NCI-H2107 treated with DMSO at 0.1 percent for 48 hours (cell line): Measurements from ENCODE around the gene GRM6.

Experiments
- DNase-seq: peaks from one replicate; lab custom pipeline; 2025; ENCODE audit not compliant: unreplicated experiment; lab: John Stamatoyannopoulos, UW

The GRM6 gene

GRCh38 chr5:178994580-178995340, at the start of gene GRM6:
TSS of gene GRM6 (minus strand) at chr5:178995320. CDS start at chr5:178994944, 376 bp downstream.
- DNase-seq, result no peak

DNA sequence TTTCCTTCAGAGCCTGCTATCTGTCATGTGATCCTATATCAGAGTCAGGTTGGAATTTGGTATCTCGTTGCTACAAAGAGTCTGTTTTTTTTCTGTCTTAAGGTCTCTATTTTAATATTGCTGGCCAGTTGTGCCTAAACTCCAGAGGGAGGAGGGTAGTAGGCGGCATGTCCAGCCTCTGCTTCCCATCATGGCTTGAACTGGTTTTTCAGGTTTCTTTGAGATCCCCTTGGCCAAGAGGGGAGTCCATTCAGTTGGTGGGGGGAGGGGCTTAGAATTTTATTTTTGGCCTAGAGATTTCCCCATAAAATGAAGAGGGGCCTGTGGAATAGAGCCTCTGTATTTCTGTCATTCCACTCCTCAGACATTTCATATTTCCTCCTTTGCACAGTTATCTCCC, 49.6 kb upstream of the GRM6 start:
- DNase-seq, result no peak

DNA sequence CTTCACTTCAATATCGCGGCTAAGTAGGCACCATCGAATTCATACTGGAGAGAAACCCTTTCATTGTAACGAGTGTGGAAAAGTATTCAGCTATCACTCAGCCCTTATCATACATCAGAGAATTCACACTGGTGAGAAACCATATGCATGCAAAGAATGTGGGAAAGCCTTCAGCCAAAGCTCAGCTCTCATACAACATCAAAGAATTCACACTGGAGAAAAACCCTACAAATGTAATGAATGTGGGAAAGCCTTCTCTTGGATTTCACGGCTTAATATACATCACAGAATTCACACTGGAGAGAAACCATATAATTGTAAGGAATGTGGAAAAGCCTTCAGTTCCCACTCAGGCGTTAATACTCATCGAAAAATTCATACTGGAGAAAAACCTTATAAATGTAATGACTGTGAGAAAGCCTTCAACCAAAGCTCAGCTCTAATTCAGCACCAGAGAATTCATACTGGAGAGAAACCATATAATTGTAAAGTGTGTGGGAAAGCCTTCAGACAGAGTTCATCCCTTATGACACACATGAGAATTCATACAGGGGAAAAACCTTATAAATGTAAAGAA, 38.0 kb upstream of the GRM6 start:
- DNase-seq, result no peak

DNA sequence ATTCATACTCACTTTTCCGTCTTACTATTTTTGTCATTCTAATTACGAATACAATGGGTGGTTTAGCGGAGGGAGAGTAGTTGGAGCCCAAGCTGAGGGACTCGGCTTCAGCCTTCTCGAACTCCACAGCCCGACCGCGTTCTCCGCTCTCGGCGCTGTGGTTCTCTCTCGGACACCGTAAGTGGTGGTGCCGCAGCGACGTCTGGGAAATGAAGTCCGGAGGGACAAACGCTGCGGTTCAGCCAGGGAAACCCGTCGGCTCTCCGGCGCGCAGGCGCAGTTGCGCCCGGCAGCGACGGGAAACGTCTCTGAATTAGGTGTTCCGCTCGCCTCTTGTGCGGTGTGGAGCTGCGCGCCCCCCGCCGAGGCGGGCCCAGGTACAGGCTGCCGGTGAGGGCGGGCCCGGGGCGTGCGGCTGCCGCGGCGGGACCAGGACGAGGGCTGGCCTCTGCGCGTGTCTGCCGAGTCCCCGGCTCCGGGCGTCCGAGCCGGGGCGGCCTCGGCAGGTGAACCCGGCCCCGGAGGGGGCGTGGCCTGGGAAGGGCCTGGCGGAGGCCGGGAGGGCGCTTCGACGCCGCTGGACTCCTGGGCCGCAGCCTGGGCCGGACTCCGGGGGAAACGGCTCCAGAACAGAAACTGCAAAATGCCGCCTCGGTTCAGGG, 28.5 kb upstream of the GRM6 start, which contains the start of gene ZNF879:
Gene ZNF879, plus strand, starts transcription at position 277 of the 662 bp plus-strand sequence. CDS start 1,201 bp downstream, outside the sequence.
- no peak for DNase-seq

- no peak for DNase-seq
These were observed 13.5 kb upstream of the GRM6 start for GRCh38 chr5:179008667-179009066.

GRCh38 chr5:179006564-179006963, 11.4 kb upstream of the GRM6 start:
- DNase-seq, result no peak

GRCh38 chr5:178998441-178998840, 3.3 kb upstream of the GRM6 start:
- no peak for DNase-seq

- DNase-seq, result no peak
These were observed 2.1 kb upstream of the GRM6 start for GRCh38 chr5:178997191-178997590.

DNA sequence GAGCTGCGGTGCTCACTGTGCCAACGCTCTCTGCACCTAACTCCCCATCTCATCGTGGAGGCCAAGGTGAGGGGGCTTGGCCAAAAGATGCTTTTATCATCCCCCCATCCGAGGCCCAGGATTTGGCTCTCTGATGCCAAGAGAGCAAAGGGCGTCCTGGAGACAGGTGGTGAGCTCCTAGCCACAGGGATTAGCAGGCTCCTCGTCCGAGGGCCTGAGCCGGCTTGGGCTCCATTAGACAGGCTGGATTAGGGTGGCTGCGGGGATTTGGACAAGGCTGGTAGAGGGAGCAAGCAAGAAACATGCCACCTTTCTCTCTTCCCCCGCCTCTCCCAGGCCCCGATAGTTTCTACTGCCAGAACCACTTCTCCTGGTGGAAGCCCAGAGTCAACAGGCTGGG, 1.0 kb upstream of the GRM6 start:
- no peak for DNase-seq

DNA sequence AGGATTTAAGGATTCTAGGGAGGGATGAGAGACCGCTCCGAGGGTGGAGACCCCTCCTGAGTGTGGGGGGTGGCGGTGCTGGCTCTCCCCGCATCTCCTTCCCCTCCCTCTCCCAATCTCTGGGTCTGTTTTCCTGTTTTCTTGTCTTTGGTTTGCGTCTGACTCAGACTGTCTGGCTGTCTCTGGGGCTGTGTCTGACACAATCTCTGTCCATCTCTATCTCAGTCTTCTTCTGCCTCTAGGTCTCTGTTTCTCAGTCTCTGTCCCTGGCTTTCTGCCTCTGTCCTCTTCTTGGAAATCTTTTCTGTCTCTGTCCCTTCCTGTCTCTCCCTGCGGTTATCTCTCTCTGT, 196 bp upstream of the GRM6 start:
- DNase-seq, result no peak

GRCh38 chr5:178993955-178994579, 1.1 kb downstream of the GRM6 start:
- DNase-seq, result no peak

- DNase-seq, result no peak
These were observed 1.8 kb downstream of the GRM6 start for GRCh38 chr5:178993236-178993765.

- no peak for DNase-seq
These were observed 2.7 kb downstream of the GRM6 start for GRCh38 chr5:178992291-178992895.

- DNase-seq, result no peak
These were observed 3.7 kb downstream of the GRM6 start for GRCh38 chr5:178991190-178992145.

DNA sequence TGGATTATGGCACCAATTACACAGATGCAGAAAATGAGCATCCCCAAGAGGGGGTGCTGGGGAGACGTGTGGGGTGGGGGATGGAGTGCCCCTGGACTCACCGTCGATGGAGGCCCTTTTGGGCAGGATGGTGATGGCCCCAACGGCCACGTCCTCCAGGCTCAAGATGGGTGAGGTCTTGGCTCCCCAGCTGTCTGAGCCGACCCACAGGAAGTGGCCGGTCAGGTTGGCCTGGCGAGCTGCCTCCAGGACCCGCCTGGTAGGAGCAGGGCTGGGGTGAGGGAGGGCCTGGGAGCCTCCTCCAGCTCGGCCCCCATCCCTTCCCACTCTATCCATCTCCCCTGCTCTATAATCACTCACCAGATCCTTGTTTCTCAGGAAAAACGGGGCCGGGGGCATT, 4.6 kb downstream of the GRM6 start:
- no peak for DNase-seq

DNA sequence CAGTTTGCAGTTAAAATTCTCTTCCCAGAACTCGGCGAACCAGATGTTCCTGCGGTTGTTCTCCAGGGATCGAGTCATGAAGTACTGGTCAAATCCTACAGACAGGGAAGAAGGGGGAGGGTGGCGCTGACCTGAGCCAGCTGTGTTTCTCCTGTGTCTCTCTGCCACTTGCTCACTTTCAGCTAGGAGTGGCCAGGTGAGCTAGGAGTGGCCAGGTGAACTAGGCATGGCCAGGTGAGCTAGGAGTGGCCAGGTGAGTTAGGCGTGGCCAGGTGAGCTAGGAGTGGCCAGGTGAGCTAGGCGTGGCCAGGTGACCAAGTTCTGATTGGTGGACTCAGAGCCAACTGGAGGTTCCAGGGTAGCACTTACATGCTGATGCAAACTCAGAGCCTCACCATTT, 5.8 kb downstream of the GRM6 start:
- no peak for DNase-seq

GRCh38 chr5:178988436-178989220, 6.5 kb downstream of the GRM6 start:
- no peak for DNase-seq

DNA sequence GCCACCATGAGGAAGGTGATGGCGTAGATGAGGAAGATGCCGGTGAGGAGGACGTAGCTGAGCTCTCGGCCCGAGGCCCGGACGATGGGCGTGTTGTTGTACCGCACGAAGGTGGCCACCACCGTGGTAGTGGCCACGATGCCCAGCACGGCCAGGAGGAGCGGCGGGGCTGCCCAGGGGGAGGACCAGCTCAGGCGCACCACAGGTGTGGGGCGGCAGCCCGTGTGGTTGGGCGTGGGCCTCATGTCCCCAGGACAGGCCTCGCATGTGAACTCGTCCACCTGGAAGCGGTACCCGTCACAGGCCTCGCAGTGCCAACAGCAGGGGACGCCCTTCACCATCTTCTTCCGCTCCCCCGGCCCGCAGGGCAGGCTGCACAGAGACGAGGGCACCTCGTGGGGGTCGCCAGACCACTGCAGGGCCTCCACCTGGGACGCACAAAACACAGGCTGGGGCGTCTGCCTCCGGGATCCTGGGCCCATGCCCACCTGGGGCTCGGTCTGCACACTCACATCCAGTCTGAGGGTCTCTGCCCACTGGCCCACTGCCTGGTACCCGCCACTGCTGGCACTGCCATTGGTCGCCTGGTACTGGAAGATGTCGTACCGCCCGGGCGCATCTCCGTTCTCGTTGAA, 8.7 kb downstream of the GRM6 start:
- no peak for DNase-seq
